Activated naive CD4-positive, alpha-beta T cell treated with anti-CD3 and anti-CD28 coated beads for 36 hours (primary cell): ENCODE measurements around the gene SLC12A2. TPM values are rescaled to one million over a fixed set of nuclear protein-coding genes. Genes with fewer than 3 reads are reported as not detected.

ENCODE experiments used
- CTCF ChIA-PET: fragments of 350-600 bp; sonication (Branson Sonifier 250); formaldehyde crosslinking; loops from one replicate; lab custom pipeline; 2021; ENCODE audit warnings: antibody characterized with exemption; lab: Charles Lee
- DNase-seq: peaks from one replicate; pipeline ENCODE4 v3.0.0-alpha.2; 2020
- H3K27ac Mint-ChIP-seq: one replicate; pipeline ENCODE4 v1.8.0; 2021; ENCODE audit warnings: mild to moderate bottlenecking, mixed read lengths
- H3K27me3 Mint-ChIP-seq: one replicate; pipeline ENCODE4 v1.8.0; 2021; ENCODE audit warnings: low read depth, mixed read lengths
- H3K36me3 Mint-ChIP-seq: one replicate; pipeline ENCODE4 v1.8.0; 2021; ENCODE audit warnings: low read depth, mixed read lengths
- H3K4me1 Mint-ChIP-seq: one replicate; pipeline ENCODE4 v1.8.0; 2021; ENCODE audit warnings: low read depth, mixed read lengths
- H3K4me3 Mint-ChIP-seq: one replicate; pipeline ENCODE4 v1.8.0; 2021; ENCODE audit warnings: mild to moderate bottlenecking, moderate library complexity, mixed read lengths
- H3K9me3 Mint-ChIP-seq: one replicate; pipeline ENCODE4 v1.8.0; 2021; ENCODE audit warnings: mixed read lengths
- intact Hi-C: fragments of 100-400 bp; cut with micrococcal nuclease; formaldehyde crosslinking; loops from one replicate; pipeline ENCODE4 v1.15.1; 2023
- total RNA-seq, 2 experiments: library from RNA; stranded (reverse); gene quantifications; one replicate each; pipeline ENCODE4 v1.2.3, GENCODE V29; 2021

The SLC12A2 gene
- total RNA-seq, result 1 to 10 TPM; 5.3 to 6.8 TPM

- H3K4me1 Mint-ChIP-seq, result peaks cover 47% of the 10 kb centered on the region
- H3K27ac Mint-ChIP-seq, result peak within 1 kb of the TSS; percentile 96
- no peaks in the 10 kb centered on the region for H3K27me3 Mint-ChIP-seq
- intact Hi-C loops, result loop anchor here (1.0 to 10.0 kb wide), 13 partner anchors 118 to 1684 kb away; partner anchors contain the start of genes ISOC1, MARCHF3, PHAX and PRRC1
- no peaks in the 10 kb centered on the region for H3K9me3 Mint-ChIP-seq
- peak within 1 kb of the TSS; percentile 93 for H3K4me3 Mint-ChIP-seq
- peak; percentile 90 for DNase-seq
- CTCF ChIA-PET, result no interaction called here
- peaks cover 12% of the 10 kb centered on the region for H3K36me3 Mint-ChIP-seq
These were observed at the start of gene SLC12A2 for GRCh38 chr5:128083033-128083810. TSS of gene SLC12A2 (plus strand) at chr5:128083766. CDS start at chr5:128083955, 189 bp downstream.

- H3K36me3 Mint-ChIP-seq, result peaks cover 32% of the 10 kb centered on the region
- no peak overlapping the region for H3K4me3 Mint-ChIP-seq
- CTCF ChIA-PET, result no interaction called here
- H3K27me3 Mint-ChIP-seq, result no peaks in the 10 kb centered on the region
- intact Hi-C loops, result no loop called here
- H3K4me1 Mint-ChIP-seq, result no peaks in the 10 kb centered on the region
- no peak overlapping the region for H3K27ac Mint-ChIP-seq
- H3K9me3 Mint-ChIP-seq, result peaks cover 10% of the 10 kb centered on the region
- no peak for DNase-seq
These were observed 47.9 kb upstream of the SLC12A2 start for GRCh38 chr5:128035689-128036088.

- Mint-ChIP-seq H3K27me3 (no peaks in the 10 kb centered on the region), H3K4me3 (no peak overlapping the region)
These were observed 46.6 kb upstream of the SLC12A2 start for GRCh38 chr5:128036950-128037349.

DNA sequence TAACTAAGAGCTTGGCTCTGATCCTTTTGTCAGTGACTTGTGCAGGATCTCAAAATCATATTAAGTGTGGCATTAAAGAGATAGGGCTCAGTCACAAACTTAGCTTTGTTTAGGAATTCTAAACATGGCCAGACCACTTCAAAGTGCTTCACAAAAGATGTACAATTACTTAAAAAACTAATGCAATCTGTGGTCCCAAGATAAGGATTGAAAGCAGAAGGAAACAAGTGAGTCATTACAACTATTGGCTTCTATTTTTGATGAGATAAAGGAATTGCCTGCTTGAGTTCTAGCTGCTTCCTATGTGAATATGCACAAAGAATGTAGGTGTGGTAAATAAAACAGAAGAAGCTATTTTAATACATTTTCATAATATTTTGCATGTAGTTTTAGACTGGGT lies 44.9 kb upstream of the SLC12A2 start:
- Mint-ChIP-seq H3K4me3 (no peak overlapping the region), H3K4me1 (no peaks in the 10 kb centered on the region), H3K9me3 (peaks cover 1% of the 10 kb centered on the region), H3K36me3 (peaks cover 24% of the 10 kb centered on the region), H3K27ac (no peak overlapping the region), H3K27me3 (no peaks in the 10 kb centered on the region)
- DNase-seq, result no peak
- CTCF ChIA-PET, result interaction anchor here (0.7 kb wide), 1 partner anchor 120 kb away, joined by 3 read pairs; no protein-coding TSS in a partner anchor
- intact Hi-C loops, result no loop called here

More at GRCh38 chr5:128036950-128037349, 46.6 kb upstream of the SLC12A2 start:
- Mint-ChIP-seq H3K27ac (no peak overlapping the region), H3K36me3 (peaks cover 25% of the 10 kb centered on the region), H3K4me1 (no peaks in the 10 kb centered on the region), H3K9me3 (peaks cover 5% of the 10 kb centered on the region)
- CTCF ChIA-PET, result no interaction called here
- intact Hi-C loops, result no loop called here
- DNase-seq, result no peak

GRCh38 chr5:128040927-128041326 lies 42.6 kb upstream of the SLC12A2 start:
- H3K27me3 Mint-ChIP-seq, result no peaks in the 10 kb centered on the region
- intact Hi-C loops, result no loop called here
- CTCF ChIA-PET, result interaction anchor here (0.5 kb wide), 1 partner anchor 13 kb away, joined by 5 read pairs; no protein-coding TSS in a partner anchor

GRCh38 chr5:128052780-128053179 lies 30.8 kb upstream of the SLC12A2 start:
- Mint-ChIP-seq H3K36me3 (peaks cover 62% of the 10 kb centered on the region), H3K27me3 (no peaks in the 10 kb centered on the region), H3K9me3 (peaks cover 7% of the 10 kb centered on the region), H3K4me3 (no peak overlapping the region), H3K27ac (no peak overlapping the region), H3K4me1 (peaks cover 2% of the 10 kb centered on the region)
- intact Hi-C loops, result no loop called here
- no peak for DNase-seq
- CTCF ChIA-PET, result no interaction called here

More at GRCh38 chr5:128040927-128041326, 42.6 kb upstream of the SLC12A2 start:
- H3K4me1 Mint-ChIP-seq, result no peaks in the 10 kb centered on the region
- peaks cover 16% of the 10 kb centered on the region for H3K36me3 Mint-ChIP-seq
- H3K4me3 Mint-ChIP-seq, result no peak overlapping the region
- H3K27ac Mint-ChIP-seq, result no peak overlapping the region
- no peaks in the 10 kb centered on the region for H3K9me3 Mint-ChIP-seq
- no peak for DNase-seq

DNA sequence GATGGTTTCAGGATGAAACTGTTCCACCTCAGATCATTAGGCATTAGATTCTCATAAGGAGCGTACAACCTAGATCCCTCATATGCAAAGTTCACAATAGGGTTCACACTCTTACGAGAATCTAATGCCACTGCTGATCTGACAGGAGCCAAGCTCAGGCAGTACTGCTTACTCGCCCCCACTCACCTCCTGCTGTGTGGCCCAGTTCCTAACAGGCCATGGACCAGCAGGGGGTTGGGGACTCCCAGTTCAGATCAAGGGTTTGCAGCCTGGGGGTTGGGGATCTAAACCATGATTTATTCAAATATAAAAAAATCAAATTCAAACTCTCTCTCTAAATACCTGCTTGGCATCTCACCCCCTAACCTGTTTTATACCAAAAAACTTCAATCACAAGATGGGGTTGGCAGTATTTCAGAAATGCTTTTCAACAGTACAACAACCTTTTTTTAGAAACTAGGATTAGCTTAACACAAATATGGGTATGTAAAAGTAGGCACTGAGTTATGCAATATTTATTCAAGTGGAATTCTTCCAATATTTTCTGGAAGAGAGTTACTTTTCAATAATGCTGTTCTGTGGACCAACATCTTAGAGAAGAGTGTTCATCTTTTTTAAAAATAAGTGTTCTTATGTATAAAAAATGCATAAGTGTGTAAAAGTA lies 30.1 kb upstream of the SLC12A2 start:
- CTCF ChIA-PET, result no interaction called here
- DNase-seq, result no peak
- peaks cover 55% of the 10 kb centered on the region for H3K36me3 Mint-ChIP-seq
- H3K27me3 Mint-ChIP-seq, result no peaks in the 10 kb centered on the region
- peaks cover 6% of the 10 kb centered on the region for H3K9me3 Mint-ChIP-seq
- intact Hi-C loops, result no loop called here
- H3K4me3 Mint-ChIP-seq, result no peak overlapping the region
- H3K4me1 Mint-ChIP-seq, result no peaks in the 10 kb centered on the region
- no peak overlapping the region for H3K27ac Mint-ChIP-seq

- CTCF ChIA-PET, result interaction anchor here (0.9 kb wide), 1 partner anchor 306 kb away, joined by 3 read pairs; no protein-coding TSS in a partner anchor
- no peak overlapping the region for H3K4me3 Mint-ChIP-seq
- H3K36me3 Mint-ChIP-seq, result peaks cover 22% of the 10 kb centered on the region
- H3K27me3 Mint-ChIP-seq, result no peaks in the 10 kb centered on the region
- DNase-seq, result no peak
- no peaks in the 10 kb centered on the region for H3K4me1 Mint-ChIP-seq
- intact Hi-C loops, result no loop called here
- H3K27ac Mint-ChIP-seq, result no peak overlapping the region
- no peaks in the 10 kb centered on the region for H3K9me3 Mint-ChIP-seq
These were observed 22.8 kb upstream of the SLC12A2 start for GRCh38 chr5:128060644-128061385.

DNA sequence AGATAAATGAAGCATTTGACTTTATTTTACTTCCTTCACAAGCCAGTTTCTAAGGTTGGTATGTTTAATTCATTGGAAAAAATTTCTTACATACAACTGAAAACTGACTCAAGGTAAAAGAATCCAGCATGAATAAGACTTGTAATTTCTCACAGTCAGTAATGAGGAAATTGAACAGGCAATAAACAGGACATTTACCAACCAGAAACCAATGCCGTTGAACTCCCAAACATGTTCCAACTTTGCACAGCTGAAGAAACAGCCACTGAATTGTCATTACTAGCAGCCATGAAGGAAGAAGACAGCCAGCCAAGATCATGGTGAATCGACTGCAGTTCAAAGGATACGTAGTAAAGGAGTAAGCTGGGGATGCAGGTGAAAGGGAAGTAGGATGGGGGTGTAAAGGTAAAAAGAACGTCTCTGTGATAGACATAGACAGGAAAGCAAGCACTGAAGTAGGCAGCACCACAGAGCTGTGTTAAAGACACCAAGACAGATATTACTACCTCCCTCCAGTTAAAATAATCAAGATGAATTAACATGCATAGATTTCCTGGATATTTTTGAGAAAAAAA lies 21.3 kb upstream of the SLC12A2 start:
- intact Hi-C loops, result no loop called here
- Mint-ChIP-seq H3K27me3 (no peaks in the 10 kb centered on the region), H3K4me3 (no peak overlapping the region), H3K9me3 (no peaks in the 10 kb centered on the region), H3K27ac (no peak overlapping the region), H3K36me3 (peaks cover 14% of the 10 kb centered on the region), H3K4me1 (no peaks in the 10 kb centered on the region)
- CTCF ChIA-PET, result interaction anchor here (0.9 kb wide), 1 partner anchor 308 kb away, joined by 3 read pairs; no protein-coding TSS in a partner anchor
- DNase-seq, result no peak

DNA sequence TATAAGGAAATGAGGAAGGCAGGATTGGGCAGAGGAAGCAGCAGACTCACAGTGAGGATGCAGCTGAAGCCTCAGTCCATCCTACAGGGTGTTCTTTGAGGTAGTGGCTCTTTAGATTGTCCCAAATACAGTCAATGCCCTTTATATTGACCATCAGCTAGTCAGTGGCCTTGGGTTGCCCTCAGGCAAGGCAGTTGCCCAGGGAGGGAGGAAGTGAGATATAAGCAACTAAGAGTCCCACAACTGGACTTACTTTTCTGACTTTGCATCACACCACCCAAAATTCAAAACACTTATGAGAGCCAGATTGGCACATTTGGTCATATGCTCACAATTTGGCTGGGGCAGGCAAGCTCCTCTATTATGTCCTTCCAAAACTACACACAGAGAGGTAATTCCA lies 9.4 kb upstream of the SLC12A2 start:
- no peaks in the 10 kb centered on the region for H3K9me3 Mint-ChIP-seq
- H3K36me3 Mint-ChIP-seq, result peaks cover 11% of the 10 kb centered on the region
- no peak for DNase-seq
- peaks cover 11% of the 10 kb centered on the region for H3K4me1 Mint-ChIP-seq
- CTCF ChIA-PET, result no interaction called here
- no peaks in the 10 kb centered on the region for H3K27me3 Mint-ChIP-seq
- H3K27ac Mint-ChIP-seq, result no peak overlapping the region
- intact Hi-C loops, result no loop called here
- H3K4me3 Mint-ChIP-seq, result no peak overlapping the region

DNA sequence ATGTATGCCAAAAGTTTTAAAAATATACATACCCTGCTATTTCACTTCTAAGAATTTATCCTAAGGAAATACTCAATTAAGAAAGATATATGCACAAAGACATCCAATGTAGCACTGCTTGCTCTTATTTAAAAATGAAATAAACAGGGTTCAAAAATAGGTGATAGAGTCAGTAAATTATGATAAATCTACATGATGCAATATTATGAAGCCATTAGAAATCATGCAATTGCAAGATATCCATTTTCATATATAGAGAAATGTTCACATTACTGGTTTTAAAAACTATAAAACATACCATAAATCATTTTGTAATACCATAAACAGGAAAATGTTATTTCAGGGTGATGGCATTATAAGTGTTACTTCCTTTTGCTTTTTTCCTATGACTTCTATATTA lies 8.6 kb upstream of the SLC12A2 start:
- Mint-ChIP-seq H3K27ac (no peak overlapping the region), H3K9me3 (no peaks in the 10 kb centered on the region), H3K4me3 (no peak overlapping the region), H3K27me3 (no peaks in the 10 kb centered on the region), H3K36me3 (peaks cover 11% of the 10 kb centered on the region), H3K4me1 (peaks cover 14% of the 10 kb centered on the region)
- DNase-seq, result no peak
- intact Hi-C loops, result no loop called here
- CTCF ChIA-PET, result no interaction called here

GRCh38 chr5:128077526-128077925 lies 6.0 kb upstream of the SLC12A2 start:
- Mint-ChIP-seq H3K4me3 (no peak overlapping the region), H3K4me1 (peaks cover 35% of the 10 kb centered on the region), H3K9me3 (no peaks in the 10 kb centered on the region), H3K27ac (no peak overlapping the region), H3K27me3 (no peaks in the 10 kb centered on the region), H3K36me3 (peaks cover 20% of the 10 kb centered on the region)
- intact Hi-C loops, result no loop called here
- CTCF ChIA-PET, result interaction anchor here (0.6 to 1.3 kb wide), 3 partner anchors 9 to 124 kb away, joined by 3 to 5 read pairs (median 3); no protein-coding TSS in a partner anchor
- DNase-seq, result no peak
